NCI-H2081 (cell line): Measurements from ENCODE around the gene RAB34.

Experiments
- DNase-seq, 2 experiments: peaks; one replicate each; lab custom pipeline; 2025; lab: John Stamatoyannopoulos, UW

Gene RAB34

GRCh38 chr17:28717578-28718332 is at the start of gene RAB34:
Gene RAB34, minus strand, starts transcription at chr17:28717868. Its CDS starts 602 bp downstream, at chr17:28717266.
- DNase-seq, result no peak

- no peak for DNase-seq
Observed at GRCh38 chr17:28765038-28765437, 47.4 kb upstream of the RAB34 start.

DNA sequence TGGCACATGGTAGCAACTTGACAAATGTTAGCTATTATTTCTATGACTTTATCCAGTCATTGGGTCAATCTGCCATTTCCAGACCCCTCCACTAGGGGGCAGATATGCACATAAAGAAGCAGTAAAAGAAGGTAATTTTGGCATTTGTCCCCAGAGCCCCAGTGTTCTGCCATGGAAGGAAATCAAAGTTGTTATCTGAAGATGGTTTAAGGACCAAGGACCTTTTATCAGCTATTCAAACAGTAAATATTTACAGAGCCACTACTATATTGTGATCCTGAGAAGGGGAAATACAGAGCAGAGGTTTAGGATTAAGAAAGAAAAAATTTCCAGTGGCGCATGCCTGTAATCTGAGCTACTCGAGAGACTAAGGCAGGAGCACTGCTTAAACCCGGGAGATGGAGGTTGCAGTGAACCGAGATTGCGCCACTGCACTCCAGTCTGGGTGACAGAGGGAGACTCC is 46.2 kb upstream of the RAB34 start:
- peak; percentile 59 to 64 for DNase-seq

DNA sequence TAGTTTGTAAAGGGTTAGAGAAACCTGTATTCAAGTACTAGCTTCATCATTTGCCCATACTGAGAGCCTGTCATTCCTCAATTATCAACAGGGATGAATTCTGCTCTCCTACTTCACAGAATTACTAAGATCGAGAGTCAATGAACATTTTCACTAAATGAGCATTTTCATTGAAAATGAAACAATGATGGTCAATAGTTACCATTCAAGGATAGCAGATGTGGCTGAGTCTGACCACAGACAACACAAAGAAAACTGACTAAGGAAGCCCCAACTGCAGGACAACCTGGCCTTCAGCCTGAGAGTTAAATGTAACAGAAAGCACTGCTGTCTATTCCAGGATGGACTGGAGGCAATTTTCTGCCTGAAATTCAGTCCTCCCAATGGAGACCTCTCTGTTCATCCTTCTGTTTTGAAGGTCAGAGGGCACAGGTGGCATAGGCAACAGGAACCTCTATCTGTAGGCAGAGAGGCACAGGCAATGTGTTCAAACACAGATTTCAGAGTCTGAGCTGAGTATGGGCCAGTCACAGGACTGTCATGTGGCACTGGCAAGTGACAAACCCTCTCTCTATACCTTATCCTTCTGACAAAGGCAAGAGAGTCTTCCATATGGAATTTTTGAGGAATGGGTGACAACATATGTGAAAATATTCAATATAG is 45.6 kb upstream of the RAB34 start:
- no peak for DNase-seq

- DNase-seq, result peak; percentile 52 to 59
Observed at GRCh38 chr17:28760601-28761562, 43.2 kb upstream of the RAB34 start.

DNA sequence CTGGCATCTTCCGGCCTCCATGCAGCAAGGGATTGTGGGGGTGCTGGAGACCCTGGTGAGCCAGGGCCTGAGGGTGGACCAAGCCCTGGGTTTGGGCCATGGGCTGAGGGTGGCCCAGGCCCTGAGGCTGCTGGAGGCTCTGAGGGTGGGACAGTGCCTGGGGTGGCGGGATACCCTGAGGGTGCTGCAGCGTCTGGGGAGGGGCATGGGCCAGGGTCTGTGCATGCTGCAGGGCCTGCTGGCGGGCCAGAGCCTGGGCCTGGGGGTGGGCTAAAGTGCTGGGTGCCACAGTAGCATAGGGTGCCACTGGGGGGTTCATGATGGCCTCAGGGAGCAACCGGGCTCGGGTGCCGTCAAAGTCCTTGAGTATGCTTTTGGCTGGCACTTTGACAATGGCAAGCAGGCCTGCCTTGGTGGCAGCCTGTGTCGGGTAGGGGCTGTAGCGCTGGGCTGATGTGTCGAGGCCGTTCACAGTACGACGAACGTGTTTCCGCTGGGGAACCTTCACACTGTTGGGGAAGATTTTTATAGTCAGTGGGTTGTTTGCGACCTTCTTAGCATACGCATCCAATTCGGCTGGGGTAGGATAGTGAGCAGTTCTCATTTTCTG is 41.7 kb upstream of the RAB34 start:
- no peak for DNase-seq

- no peak for DNase-seq
Observed at GRCh38 chr17:28758411-28759121, 40.9 kb upstream of the RAB34 start.

DNA sequence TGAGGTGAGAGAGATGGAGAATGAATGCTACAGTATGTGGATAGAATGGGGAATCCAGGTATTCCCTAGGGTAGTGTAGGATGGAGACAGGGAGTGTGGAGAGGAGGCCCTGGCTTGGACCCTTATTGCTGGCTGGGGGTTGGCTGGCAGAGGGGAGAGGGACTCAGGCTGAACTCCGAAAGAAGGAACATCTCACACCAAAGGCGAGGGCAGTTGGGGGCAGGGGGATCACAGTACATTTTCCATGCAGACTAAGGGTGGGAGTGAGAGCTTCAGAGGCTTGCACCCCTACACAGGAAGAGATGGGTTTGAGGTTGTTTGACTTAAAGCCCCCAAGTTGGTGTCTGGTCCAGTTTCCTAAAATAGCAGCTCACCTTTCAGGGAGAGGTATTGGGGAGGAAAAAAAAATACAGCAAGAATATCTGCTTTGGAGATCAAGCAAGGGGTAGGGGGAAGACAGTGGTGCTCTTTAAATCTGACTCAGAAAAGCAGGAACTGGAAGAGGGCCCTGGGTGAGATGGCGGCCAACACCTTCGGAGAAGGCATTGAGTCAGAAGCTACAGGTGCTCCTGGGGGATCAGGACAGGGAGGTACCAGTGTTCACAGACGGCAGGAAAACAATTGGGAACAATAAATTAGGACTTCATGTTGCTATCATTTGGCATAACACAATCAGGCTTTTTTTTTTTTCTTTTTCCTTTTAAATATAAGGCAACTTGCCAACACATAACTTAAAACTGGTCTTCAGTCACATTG is 38.6 kb upstream of the RAB34 start:
- no peak for DNase-seq

- DNase-seq, result no peak
Observed at GRCh38 chr17:28755486-28755885, 37.8 kb upstream of the RAB34 start.

DNA sequence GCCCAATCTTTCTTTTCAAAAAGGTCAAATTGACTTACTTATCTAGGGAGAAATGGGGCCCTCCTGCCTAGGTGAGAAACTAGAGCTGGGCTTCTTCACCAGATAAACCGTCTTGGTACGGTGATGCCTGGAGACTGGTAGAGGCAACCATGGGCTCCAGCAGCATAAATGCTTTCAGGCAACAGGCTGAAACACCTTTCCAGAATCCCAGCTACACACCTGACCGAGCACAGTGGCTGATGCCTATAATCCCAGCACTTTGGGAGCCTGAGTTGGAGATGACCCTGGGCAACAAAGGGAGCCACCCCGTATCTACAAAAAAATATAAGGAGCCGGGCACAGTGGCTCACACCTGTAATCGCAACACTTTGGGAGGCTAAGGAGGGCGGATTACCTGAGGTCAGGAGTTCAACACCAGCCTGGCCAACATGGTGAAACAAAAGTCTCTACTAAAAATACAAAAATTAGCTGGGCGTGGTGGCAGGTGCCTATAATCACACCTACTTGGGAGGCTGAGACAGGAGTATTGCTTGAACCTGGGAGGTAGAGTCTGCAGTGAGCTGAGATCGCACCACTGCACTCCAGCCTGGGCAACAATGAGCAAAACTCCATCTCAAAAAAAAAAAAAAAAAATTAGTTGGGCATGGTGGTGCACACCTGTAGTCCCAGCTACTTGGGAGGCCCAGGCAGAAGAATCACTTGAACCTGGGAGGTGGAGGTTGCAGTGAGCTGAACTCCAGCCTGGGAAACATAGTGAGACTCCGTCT is 34.1 kb upstream of the RAB34 start:
- no peak for DNase-seq

DNA sequence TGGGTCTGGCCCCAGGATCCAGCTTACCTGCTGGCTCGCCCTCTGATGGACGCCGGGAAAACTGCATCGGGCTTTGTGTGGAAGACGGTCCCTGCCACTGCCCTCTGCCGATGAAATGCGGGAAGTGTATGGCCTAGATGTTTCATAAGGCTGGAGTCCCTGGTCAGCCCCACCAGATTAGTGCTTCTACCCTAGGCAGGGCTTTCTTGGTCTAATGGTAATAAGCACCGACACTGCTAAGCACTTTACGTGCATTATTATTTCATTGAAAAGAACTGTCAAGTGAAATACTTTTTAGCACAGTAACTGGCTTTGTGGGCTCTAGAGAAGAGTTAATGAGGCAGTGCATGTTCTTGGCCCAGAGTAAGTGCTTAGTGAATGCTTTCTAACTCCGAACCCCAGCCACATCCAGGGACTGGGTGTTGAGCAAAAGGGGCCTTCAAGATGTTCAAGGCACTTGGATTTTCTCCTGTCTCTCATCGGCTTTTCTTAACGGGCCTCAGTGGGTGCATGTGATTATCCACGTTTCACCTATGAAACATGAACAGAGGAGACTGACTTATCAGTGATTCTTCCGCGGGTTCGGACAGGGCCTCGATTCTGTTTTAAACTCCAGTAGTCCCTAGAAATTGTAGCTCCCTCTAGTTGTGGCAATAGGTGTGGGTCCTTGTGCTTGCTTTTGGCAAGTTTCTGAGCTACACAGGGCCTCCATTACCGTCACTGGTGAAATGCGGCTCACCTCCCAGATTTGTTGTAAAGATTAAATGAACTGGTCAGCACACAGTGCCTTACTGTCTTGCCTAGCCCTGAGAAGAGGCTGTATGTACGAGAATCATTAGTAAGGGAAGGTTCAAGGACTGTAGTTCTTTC is 32.7 kb upstream of the RAB34 start:
- peak; percentile 79 to 85 for DNase-seq

DNA sequence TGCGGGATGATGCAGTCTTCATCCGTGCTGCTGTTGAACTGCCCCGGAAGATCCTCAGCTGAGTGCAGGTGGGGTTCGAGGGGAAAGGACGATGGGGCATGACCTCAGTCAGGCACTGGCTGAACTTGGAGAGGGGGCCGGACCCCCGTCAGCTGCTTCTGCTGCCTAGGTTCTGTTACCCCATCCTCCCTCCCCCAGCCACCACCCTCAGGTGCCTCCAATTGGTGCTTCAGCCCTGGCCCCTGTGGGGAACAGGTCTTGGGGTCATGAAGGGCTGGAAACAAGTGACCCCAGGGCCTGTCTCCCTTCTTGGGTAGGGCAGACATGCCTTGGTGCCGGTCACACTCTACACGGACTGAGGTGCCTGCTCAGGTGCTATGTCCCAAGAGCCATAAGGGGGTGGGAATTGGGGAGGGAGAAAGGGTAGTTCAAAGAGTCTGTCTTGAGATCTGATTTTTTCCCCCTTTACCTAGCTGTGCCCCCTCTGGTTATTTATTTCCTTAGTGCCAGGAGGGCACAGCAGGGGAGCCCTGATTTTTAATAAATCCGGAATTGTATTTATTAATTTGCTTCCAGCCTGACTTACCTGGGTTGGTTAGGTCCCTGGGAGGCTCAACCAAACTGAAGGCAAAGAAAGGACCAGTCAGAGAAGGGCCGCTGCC is 32.0 kb upstream of the RAB34 start:
- DNase-seq, result no peak

- DNase-seq, result no peak
Observed at GRCh38 chr17:28748852-28749515, 31.3 kb upstream of the RAB34 start.

DNA sequence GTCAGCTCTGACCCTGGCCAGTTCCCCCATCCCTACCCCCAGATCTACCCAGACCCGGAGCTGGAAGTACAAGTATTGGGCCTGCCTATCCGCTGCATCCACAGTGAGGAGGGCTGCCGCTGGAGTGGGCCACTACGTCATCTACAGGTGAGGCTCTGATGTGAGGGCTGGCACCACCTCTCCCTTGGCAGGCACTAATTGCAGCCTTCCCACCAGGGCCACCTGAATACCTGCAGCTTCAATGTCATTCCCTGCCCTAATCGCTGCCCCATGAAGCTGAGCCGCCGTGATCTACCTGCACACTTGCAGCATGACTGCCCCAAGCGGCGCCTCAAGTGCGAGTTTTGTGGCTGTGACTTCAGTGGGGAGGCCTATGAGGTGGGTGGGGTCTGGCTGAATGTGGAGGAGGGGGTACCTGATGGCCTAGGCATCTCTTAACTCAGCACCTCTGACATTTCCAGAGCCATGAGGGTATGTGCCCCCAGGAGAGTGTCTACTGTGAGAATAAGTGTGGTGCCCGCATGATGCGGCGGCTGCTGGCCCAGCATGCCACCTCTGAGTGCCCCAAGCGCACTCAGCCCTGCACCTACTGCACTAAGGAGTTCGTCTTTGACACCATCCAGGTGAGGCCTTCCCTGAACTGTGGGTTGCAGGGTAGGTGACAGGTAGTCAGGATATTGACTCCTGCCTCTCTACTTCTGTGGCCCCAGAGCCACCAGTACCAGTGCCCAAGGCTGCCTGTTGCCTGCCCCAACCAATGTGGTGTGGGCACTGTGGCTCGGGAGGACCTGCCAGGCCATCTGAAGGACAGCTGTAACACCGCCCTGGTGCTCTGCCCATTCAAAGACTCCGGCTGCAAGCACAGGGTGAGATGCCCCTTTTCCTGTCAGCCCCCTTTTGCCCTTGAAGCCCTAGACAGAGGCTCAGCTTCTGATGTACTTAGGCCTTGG is 30.4 kb upstream of the RAB34 start:
- no peak for DNase-seq

GRCh38 chr17:28747051-28747691 is 29.5 kb upstream of the RAB34 start:
- peak; percentile 41 to 78 for DNase-seq

GRCh38 chr17:28746611-28747050 is 29.0 kb upstream of the RAB34 start:
- DNase-seq, result peak; percentile 20 to 59
